ENCODE measurements around the gene FCHO2.
A peak's percentile ranks its signal among the peaks of the same experiment; 100 is the strongest.
"Not testable (repeated sequence)": the region's sequence is repeated elsewhere in the genome, so short reads cannot be mapped to it uniquely, and the experiment has no call there.

The FCHO2 gene

DNA sequence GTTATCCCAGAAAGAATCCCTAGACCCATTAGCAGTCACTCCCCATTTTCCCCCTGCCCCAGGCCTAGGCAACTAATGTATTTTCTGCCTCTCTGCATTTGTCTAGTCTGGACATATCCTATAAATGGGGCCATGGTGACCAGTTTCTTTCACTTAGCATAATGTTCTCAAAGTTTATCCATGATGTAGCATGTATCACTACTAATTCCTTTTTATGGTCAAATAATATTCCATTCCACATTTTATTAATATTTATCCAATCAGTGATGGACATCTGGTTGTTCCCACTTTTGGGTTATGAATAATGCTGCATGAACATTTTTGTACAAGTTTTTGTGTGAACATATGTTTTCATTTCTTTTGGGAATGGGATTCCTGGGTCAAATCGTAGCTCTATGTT lies 1.5 kb downstream of the FCHO2 start:
- DNase-seq = no peak

DNA sequence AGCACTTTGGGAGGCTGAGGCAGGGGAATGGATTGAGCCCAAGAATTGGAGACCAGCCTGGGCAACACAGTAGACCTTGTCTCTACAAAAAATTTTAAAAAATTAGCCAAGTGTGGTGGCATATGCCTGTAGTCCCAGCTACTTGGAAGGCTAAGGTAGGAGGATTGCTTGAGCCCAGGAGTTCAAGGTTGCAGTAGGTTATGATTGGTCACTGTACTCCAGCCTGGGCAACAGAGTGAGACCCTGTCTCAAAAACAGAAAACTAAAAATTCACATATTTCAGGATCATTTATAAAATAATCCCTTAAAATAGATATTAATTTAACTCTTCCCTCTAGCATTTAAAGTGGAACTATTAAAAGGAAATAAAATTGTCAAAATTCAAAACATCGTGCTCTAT lies 3.4 kb downstream of the FCHO2 start:
- no peak for DNase-seq

DNA sequence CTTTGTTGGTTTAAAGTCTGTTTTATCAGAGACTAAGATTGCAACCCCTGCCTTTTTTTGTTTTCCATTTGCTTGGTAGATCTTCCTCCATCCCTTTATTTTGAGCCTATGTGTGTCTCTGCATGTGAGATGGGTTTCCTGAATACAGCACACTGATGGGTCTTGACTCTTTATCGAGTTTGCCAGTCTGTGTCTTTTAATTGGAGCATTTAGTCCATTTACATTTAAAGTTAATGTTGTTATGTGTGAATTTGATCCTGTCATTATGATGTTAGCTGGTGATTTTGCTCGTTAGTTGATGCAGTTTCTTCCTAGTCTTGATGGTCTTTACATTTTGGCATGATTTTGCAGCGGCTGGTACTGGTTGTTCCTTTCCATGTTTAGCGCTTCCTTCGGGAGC lies 18.6 kb downstream of the FCHO2 start:
- not testable (repeated sequence) for DNase-seq

DNA sequence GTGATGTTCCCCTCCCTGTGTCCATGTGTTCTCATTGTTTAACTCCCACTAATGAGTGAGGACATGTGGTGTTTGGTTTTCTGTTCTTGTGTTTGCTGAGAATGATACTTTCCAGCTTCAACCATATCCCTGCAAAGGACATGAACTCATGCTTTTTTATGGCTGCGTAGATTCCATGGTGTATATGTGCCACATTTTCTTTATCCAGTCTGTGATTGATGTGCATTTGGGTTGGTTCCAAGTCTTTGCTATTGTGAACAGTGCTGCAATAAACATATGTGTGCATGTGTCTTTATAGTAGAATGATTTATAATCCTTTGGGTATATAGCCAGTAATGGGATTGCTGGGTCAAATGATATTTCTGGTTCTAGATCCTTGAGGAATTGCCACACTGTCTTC lies 21.0 kb downstream of the FCHO2 start:
- DNase-seq = not testable (repeated sequence)

DNA sequence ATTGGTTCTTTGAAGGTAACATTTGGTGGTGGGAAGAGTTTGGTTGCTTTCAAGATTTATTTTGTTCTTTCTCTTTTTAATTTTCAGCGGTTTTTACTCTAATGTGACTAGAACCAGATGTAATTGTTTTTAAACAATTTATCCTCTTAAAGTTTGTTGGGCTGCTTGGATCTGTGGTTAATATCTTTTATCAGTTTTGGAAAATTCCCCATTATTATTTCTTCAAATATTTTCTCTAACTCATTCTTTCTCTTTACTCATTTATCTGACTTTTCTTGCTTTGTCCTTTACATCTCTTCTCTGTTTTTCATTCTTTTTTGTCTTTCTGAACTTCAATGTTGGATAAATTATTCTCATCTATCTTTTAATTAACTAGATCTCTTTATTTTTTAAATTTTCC lies 29.9 kb downstream of the FCHO2 start:
- DNase-seq = no peak

DNA sequence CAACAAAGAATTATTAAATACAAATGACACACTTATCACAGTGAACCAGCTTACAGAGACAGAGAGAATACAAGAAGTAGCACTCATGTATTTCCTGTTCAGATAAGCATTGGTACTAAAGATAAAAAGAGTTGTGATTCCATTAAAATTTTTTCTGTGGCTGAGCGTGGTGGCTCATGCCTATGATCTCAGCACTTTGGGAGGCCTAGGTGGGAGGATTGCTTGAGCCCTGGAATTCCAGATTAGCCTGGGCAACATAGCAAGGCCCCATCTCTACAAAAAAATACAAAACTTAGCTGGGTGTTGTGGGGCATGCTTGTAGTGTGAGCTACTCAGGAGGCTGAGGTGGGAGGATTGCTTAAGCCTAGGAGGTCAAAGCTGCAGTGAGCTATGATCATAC lies 32.9 kb downstream of the FCHO2 start:
- no peak for DNase-seq

DNA sequence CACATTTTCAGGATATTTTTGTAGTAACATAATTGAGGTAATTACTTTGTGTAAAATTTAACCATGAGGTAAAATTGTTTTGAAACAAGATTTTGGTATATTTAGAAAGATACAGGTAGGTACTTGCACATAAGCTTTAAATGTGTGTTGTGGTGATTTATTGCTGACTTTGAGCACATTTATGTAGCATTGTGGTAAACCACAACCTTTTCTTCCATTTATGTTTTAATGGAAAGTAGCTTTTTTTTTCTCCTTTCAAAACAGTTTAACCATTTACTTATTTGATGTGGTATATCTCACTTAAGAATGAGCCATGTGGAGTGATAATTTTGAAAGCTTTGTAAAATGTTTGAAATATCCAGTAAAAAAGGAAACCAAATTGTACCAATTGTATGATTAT lies 35.6 kb downstream of the FCHO2 start:
- DNase-seq = no peak

DNA sequence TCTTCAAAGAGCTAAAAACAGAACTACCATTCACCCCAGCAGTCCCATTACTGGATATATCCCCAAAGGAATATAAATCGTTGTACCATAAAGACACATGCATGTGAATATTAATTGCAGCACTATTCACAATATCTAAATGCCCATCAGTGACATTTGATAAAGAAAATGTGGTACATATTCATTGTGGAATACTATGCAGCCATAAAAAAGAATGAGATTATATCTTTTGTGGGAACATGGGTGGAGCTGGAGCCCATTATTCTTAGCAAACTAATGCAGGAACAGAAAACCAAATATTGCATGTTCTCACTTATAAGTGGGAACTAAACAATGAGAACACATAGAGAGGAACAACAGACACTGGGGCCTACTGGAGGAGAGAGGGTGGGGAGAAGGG lies 38.7 kb downstream of the FCHO2 start:
- no peak for DNase-seq

DNA sequence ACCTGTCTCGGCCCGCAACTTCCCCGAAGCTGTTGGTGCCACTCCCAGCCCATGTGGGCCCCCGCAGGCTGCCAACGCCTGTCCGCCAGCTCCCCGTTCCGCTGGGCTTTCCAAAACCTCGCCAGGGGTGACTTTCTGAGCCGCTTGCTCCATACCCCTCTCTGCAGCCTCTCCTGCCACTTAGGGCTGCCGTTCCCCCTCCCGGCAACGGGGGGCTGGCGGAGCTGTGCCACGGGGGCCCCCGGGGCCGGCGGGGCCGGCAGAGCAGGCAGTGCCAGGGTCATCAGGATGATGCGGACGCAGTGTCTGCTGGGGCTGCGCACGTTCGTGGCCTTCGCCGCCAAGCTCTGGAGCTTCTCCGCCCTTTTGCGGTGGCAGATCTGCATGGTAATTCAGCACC lies 40.8 kb downstream of the FCHO2 start:
- DNase-seq = no peak

DNA sequence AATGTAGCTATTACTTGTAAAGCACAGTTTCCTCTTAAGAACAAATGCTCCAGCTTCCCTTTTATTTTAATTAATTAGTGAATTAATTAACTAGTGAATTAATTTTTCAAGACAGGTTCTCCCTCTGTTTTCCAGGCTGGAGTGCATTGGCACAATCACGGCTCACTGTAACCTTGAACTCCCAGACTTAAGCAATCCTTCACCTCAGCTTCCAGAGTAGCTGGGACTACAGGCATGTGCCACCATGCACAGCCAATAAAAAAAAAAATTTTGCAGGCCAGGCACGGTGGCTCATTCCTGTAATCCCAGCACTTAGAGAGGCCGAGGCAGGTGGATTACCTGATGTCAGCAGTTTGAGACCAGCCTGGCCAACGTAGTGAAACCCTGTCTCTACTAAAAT lies 44.1 kb downstream of the FCHO2 start:
- DNase-seq = no peak

DNA sequence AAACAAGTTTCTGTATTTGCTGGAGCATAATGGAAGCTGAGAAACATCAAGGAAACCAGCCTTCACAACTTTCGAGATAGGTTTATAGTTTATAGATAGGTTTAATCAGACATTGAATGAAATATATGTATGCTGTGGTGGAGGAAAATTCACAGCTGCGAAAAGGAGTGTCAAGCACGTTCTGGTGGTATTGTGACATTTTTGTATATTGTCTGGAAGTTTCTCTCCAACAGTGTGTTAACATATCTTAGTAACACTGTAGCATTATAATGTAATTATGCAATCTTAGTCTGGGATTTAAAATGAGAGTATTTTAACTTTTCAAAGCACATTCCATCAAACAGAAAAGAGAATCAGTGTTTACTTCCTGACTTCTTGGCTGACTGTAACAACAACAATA lies 50.0 kb downstream of the FCHO2 start:
- no peak for DNase-seq

DNA sequence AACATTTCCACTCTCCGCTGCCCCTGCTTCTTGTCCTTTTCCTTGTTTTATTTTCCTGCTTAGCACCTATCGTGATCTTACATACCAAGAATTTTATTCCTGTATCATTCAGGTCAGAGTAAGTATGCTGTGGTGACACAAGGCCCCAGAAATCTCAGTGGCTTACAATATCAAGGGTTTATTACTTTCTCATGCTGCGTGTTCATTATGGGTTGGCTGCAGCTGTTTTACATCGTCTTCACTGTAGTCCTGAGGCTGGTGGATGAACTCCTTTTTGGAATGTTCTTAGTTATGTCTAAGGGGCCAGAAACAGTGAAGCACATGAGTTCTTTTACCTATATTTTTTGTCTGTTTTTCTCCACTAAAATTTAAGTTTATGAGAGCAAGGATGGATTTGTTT lies 51.2 kb downstream of the FCHO2 start:
- no peak for DNase-seq

DNA sequence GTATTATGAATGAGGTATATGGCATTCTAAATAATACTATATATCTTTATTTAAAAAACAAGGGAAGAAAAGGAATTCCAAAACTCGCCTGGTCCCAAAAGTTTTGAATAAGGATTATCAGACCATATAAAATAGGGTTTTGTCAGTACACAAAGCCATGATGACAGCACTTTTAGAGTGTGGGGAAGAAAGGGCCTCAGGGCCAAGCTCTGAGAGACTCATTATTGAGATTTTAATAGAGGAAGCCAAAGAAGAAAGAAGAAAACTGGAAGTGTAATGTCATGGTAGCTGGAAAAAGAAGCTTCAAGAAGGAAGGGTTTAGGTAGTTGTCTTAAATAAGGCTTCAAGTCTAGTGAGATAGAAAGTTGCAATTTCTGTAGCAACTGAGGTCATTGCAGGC lies 53.0 kb downstream of the FCHO2 start:
- DNase-seq = no peak

DNA sequence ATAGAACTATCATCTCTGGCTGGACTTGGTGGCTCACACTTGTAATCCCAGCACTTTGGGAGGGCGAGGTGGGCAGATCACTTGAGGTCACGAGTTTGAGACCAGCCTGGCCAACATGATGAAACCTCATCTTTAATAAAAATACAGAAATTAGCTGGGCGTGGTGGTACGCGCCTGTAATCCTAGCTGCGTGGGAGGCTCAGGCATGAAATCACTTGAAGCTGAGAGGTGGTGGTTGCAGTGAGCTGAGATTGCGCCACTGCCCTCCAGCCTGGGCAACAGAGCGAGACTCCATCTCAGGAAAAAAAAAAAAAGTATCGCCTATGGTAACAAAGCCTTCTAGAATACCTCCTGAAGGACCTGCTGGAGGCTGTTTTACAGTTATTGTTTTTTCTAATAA lies 55.8 kb downstream of the FCHO2 start:
- DNase-seq = not testable (repeated sequence)

DNA sequence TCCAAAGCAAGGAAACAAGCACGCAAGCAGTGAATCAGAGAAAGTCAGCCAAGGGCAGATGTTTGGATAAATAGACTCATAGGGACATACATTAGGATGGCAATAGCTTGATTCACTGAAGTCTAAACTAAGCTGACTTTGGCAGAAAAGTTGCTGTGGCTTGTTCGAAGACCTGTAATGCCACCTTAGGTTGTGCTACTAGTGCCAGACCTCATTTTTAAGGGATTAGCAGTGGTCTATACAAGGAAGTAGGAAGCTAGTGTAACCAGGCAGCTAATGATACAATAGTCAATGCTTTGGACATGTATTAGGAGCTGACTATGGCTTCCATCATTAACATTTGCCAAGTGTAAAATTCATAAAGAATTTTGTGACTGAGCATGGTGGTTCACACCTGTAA lies 63.1 kb downstream of the FCHO2 start:
- DNase-seq = no peak

DNA sequence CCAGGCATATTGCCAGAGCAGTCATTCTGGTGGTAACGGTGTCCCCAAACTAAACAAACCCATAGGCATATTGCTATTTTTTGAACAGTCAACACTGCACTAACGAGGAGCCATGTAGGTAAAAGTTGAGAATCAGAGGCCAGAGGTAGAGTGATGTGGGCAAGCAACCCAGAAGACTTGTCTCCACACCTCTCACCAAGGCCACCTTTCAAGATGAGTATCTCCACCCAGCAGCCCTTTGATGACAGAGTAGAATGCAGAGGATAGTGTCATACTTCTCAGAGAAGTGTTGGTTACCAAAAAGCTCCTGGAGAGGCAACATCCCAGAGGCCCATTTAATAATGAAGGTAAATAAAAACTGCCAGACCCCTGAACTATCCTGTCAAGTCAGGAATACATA lies 63.9 kb downstream of the FCHO2 start:
- DNase-seq = no peak

DNA sequence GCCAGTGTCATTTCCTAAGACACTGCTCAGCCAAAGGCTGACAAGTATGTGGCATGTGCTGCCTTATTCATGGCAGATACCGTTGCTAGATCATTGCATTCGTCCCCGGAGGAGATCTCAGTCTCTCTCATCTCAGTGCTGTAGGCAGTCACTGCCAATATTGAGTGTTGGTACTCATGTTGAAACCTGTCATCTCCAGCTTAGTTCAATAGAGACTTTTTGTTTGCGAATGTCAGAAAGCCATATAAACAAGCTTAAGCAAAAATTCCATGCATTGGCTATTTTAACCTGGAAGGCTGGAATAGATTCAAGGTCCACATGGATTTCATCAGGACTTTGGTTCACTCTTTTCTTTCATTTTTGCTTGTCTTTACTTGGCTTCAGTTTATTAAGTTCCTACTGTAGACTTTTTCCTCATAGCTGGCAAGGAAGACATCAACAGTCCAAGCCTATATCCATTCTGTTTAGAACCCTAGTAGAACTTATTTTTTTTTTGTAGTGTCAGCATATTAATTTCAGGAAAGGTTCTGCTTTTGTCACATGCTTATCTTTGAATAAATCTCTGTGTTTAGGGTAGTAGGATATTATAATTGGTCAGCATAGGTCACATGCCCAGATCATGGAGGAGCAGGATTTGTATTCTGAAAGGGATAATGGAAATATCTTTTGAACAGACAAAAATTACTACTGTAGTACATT lies 66.8 kb downstream of the FCHO2 start:
- no peak for DNase-seq

DNA sequence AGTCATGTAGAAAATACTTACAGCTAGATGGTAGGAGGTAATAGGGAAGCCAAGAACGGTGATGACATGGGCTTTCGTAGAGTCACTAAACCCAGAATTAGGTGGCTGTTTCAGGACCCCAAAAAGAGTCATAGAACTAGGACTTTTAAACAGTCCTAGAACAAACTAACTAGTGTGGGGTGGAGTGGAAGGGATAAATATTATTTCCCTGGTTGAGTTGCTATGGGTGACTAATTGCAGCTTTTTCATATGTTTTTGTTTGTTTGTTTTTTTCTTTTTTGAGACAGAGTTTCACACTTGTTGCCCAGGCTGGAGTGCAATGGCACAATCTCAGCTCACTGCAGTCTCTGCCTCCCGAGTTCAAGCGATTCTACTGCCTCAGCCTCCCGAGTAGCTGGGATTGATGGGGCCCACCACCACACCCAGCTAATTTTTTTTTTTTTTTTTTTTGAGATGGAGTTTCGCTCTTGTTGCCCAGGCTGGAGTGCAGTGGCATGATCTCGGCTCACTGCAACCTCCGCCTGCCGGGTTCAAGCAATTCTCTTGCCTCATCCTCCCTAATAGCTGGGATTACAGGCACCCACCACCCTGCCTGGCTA lies 69.2 kb downstream of the FCHO2 start:
- DNase-seq = not testable (repeated sequence)

DNA sequence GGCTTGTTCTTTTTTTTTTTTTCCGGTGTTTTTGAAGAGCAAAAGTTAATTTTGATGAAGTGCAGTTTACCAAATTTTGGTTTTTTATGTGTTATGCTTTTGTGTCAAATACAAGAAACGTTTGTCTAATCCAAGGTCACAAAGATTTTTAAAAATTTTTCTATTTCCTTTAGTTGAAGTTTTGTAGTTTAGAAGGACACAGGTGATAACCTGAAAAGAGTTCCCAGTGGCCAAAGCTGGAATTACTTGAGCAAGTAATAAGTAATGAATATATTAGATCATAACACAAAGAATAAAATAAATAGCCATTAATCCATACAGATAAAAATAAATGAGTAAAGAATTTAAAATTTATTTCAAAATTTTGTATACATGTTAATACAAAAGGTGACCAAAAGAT lies 71.5 kb downstream of the FCHO2 start:
- DNase-seq = no peak

DNA sequence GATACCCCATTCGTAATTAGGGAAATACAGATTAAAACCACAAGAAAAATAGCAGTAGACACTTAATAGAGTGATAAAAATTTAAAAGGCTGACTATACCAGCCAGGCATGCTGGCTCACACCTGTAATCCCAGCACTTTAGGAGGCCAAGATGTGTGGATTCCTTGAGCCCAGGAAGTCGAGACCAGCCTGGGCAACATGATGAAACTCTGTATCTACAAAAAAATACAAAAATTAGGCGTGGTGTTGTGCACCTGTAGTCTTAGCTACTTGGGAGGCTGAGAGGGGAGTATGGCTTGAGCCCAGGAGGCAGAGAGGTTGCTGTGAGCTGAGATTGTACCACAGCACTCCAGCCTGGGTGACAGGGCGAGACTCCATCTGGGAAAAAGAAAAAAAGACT lies 72.0 kb downstream of the FCHO2 start:
- DNase-seq = no peak

DNA sequence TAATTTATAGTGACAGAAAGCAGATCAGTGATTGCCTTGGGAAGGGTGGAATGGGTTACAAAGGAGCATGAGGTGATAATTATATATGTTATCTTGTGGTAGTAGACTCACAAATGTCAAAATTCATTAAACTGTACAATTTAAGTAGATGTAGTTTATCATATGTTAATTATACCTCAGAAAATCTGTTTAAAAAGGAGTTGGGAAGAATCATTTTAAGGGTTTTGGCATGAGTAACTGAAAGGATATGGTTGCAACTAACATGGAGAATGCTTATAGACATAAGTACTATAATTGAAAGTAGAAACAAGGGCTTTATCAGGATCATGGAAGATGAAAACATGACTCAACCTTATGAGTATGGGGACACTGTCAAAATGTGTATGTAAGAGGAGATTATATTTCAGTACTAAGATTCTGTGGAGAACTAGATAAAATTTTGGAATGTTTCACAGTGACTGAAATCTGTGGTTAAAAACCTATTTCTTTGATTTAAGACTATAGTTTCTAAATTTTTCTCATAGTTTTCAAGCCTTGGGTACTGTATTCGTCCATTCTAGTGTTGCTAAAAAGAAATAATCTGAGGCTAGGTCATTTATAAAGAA lies 73.3 kb downstream of the FCHO2 start:
- no peak for DNase-seq

DNA sequence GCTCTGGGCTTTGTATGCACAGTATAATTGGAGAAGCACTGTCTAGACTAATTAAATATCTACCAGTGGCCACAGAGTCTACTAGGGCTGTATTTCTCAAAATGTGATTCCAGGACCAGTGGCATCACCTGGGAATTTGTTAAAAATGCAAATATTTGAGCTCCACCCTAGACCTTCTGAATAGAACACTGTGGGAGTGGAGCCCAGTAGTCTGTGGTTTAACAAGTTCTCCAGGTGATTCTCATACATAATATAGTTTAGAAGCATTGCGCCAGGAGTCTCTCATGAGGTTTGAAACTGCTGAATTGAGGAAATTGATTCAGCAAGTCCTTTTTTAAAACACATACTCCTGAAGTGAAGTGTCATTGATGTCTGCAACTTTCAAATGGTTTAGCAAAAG lies 74.7 kb downstream of the FCHO2 start:
- no peak for DNase-seq

DNA sequence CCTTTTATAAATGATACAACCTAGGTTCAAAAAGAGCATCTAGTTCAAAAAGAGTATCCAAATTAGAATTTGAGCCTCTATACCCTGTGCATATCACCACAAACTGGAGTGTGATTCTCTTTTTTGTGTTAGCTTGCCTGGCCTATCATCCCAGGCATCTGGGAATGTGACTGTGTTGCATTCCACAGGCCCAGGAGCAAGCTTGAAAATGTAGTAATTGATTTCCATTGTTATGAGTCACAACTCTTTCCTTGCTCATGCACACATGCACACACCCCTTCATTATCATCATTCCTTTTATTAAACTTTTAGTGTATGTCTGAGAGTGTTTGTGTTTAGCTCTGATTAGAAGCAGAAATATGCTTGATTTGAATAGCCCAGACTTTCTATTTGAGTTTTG lies 75.2 kb downstream of the FCHO2 start:
- no peak for DNase-seq

DNA sequence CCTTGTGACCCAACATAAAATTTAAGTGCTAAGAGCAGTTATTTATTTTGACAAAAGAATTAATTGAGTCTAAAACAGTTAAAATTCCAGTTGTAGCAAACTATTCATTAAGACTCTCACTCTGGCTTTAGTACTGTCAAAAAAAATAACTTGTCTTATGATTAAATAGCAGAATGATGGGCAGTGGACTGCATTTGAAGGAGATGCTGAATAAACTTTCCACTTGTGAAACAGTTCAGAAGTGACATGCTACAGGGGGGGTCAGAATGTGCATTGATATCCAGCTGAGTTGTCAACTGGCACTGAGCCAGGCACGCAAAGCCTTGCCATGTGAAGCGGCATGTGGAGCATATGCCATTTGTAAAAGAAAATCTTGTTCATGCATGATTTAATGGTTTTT lies 76.0 kb downstream of the FCHO2 start:
- peak; percentile 64 for DNase-seq

DNA sequence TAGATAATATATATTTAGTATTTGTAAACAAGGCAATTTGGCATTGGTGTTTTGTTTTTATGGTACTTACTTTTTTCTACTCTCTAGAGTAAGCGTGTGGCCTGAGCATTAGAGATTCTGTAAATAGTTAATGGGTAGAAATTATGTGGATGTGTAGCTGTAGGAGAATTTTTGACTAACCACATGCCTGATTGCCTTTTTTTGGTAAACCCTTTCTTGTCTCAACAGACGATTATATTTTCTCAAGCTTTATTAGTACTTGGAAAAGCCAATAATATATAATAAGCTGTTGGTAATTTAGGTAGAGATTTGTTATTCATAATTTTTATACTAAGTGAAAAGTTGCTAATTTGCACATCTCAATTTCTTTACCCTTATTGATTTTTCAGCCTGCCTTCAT lies 76.8 kb downstream of the FCHO2 start:
- DNase-seq = no peak
